Gastrocnemius medialis (tissue), 4 donors: Measurements from ENCODE around the gene IL34. TPM values are rescaled to one million over a fixed set of nuclear protein-coding genes. Genes with fewer than 3 reads are reported as not detected.

ENCODE experiments used
- ATAC-seq, 2 donors: fragments of 150-250 bp; one replicate each; pipeline ENCODE4 v1.9.1; 2016
- DNase-seq, 2 donors: peaks; one replicate each; pipeline ENCODE4 v3.0.0-alpha.2; 2019
- H3K27ac ChIP-seq, 4 donors: fragments of 200-600 bp; sonication (generic); 1 replicate in 1 of 4; 2 replicates in 3 of 4; pipeline ENCODE4 v1.5.1; 2016 to 2018; ENCODE audit warnings: mild to moderate bottlenecking in 2 of 4, moderate library complexity in 1 of 4
- H3K27me3 ChIP-seq, 3 donors: fragments of 200-600 bp; sonication (generic) in 2 of 3; 1 replicate in 1 of 3; 2 replicates in 2 of 3; pipeline versions ENCODE4 v1.5.1 to v1.6.0; 2016 to 2019; ENCODE audit warnings: mild to moderate bottlenecking in 1 of 3, moderate library complexity in 1 of 3
- H3K36me3 ChIP-seq, 2 donors: fragments of 200-600 bp; sonication (generic) in 1 of 2; one replicate each; pipeline ENCODE4 v1.5.1; 2017 to 2018
- H3K4me1 ChIP-seq, 2 donors: fragments of 200-600 bp; sonication (generic) in 1 of 2; one replicate each; pipeline ENCODE4 v1.5.1; 2016 to 2017; ENCODE audit warnings: mild to moderate bottlenecking in 2 of 2
- H3K4me3 ChIP-seq, 4 donors: fragments of 200-600 bp; sonication (generic) in 3 of 4; 1 replicate in 1 of 4; 2 replicates in 3 of 4; pipeline ENCODE4 v1.5.1; 2016 to 2019; ENCODE audit warnings: mild to moderate bottlenecking in 2 of 4
- H3K9me3 ChIP-seq, 3 donors: fragments of 200-600 bp; sonication (generic) in 2 of 3; 1 replicate in 1 of 3; 2 replicates in 2 of 3; pipeline ENCODE4 v1.5.1; 2016 to 2019
- POLR2A ChIP-seq, 2 donors: fragments of 450-650 bp; IDR thresholded peaks; one replicate each; pipeline ENCODE4 v1.6.1; 2017; ENCODE audit warnings: antibody characterized with exemption in 2 of 2, mild to moderate bottlenecking in 2 of 2, moderate library complexity in 2 of 2
- in situ Hi-C, 4 donors: fragments of 200-750 bp; cut with MboI; loops; one replicate each; pipeline versions ENCODE4 v1.15.0 to v1.8.0; 2017; ENCODE audit warnings: low sequenced_read_pairs in 4 of 4
- intact Hi-C: fragments of 100-400 bp; cut with DNase I; formaldehyde crosslinking; loops from one replicate; pipeline ENCODE4 v1.15.1; 2023; ENCODE audit warnings: low total_unique reads
- total RNA-seq, 4 donors: library from RNA; depleted of rRNA; stranded (reverse); fragments of >200 nt; gene quantifications; one replicate each; pipeline versions ENCODE4 v1.1.0 to v1.2.3, GENCODE V29; 2016
- TF ChIP-seq, protein P1 (sequence below), 5 experiments: fragments of 450-650 bp in 3 of 5; fragments of 200-600 bp in 2 of 5; sonication (generic) in 2 of 5; IDR thresholded peaks in 4 of 5; conservative IDR thresholded peaks in 1 of 5; 1 replicate in 4 of 5; 2 replicates in 1 of 5; pipeline ENCODE4 v1.5.1; 2016 to 2019; ENCODE audit warnings: antibody characterized with exemption in 5 of 5, mild to moderate bottlenecking in 3 of 5, moderate library complexity in 3 of 5

The IL34 gene
- total RNA-seq, 4 donors from 2014 or later: 0.71 to 93.0 (median 22.1) TPM

DNA sequence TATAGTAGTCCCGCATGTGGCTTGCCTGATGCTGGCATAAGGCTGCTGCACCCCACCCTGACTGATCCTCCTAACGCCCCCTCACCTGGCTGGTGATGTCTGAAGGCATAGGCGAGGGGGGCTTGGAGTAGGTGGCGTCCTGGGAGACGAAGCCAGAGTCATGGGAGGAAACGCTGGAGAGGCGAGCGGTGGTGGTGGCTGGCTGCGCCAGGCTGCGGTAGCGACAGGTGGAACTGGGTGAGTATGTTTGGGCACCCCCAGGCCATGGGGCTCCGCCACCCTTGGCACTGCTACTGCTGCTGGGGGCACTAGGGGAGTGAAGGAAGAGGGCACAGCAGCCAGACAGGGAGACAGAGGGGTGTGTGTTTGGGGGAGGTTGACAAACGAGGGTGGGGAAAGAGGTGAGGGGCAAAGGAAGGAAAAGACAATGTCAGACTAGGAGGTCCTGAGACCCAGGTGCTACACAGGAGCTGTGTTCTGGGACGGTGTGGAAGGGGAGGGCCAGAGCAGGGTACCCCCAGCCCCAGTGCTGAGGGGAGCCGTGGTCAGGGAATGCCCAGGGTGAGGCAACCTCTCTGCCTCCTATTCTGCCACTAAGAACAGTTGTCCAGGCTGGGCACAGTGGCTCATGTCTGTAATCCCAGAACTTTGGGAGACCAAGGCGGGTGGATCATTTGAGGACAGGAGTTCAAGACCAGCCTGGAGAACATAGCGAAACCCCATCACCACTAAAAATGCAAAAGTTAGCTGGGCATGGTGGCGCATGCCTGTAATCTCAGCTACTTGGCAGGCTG, 28.1 kb downstream of the IL34 start:
- Histone ChIP-seq H3K27me3 (no peaks in the 10 kb centered on the region), H3K36me3 (peaks cover 0 to 90% of the 10 kb centered on the region in 2 donors), H3K4me1 (peaks cover 4 to 5% of the 10 kb centered on the region in 2 donors), H3K9me3 (no peaks in the 10 kb centered on the region), H3K27ac (no peak overlapping the region), H3K4me3 (no peak overlapping the region)
- ATAC-seq (no peak), DNase-seq (no peak)
- in situ Hi-C loops: loop anchor here in 3 of 4 donors (5.0 to 25.0 kb wide), 3 partner anchors 98 to 312 kb away; no protein-coding TSS in a partner anchor
- TF ChIP-seq, protein P1, sequence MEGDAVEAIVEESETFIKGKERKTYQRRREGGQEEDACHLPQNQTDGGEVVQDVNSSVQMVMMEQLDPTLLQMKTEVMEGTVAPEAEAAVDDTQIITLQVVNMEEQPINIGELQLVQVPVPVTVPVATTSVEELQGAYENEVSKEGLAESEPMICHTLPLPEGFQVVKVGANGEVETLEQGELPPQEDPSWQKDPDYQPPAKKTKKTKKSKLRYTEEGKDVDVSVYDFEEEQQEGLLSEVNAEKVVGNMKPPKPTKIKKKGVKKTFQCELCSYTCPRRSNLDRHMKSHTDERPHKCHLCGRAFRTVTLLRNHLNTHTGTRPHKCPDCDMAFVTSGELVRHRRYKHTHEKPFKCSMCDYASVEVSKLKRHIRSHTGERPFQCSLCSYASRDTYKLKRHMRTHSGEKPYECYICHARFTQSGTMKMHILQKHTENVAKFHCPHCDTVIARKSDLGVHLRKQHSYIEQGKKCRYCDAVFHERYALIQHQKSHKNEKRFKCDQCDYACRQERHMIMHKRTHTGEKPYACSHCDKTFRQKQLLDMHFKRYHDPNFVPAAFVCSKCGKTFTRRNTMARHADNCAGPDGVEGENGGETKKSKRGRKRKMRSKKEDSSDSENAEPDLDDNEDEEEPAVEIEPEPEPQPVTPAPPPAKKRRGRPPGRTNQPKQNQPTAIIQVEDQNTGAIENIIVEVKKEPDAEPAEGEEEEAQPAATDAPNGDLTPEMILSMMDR (IDR thresholded peaks at IDR 0.05 in 4 of 5, conservative IDR thresholded peaks at IDR 0.05 in 1 of 5): no peak
- no peak for TF ChIP-seq POLR2A (IDR thresholded peaks at IDR 0.05)
- intact Hi-C loops: no loop called here

DNA sequence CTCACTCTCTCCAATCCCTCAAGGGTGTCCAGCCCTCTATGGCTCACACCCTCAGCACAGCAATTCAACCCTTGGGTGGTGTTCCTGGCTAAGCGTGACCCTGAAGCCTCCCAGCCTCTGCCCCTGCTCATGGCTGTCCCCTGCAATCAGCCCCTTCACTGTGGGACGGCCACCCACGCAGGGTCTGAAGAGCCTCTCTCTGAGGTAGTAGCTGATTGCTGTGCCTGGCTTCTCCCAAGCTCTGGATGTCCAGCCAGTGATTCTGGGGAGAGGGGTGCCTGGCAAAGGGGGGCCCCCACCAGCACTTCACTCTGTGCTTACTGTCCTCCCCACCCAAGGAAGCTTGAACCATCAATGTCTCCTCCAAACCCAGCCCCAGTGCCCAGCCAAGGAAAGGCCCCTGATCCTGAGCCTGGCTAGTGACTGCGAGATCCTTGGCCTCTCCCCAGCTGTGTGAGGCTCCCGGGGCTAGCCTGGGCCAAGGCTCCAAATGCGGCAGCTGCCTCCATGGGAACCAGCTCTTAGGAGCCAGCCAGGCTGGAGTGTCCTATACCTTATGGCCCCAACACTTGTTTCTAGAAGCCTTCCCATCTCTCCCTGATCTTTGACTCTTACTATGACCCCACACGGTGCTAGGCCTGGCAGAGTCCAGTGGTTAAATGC, 29.6 kb downstream of the IL34 start:
- Histone ChIP-seq H3K4me1 (peaks cover 8% of the 10 kb centered on the region in 2 donors), H3K9me3 (no peaks in the 10 kb centered on the region), H3K36me3 (peaks cover 0 to 78% of the 10 kb centered on the region in 2 donors), H3K27me3 (no peaks in the 10 kb centered on the region), H3K27ac (peak overlapping the region; percentile 0 to 59 (median 46)), H3K4me3 (no peak overlapping the region)
- ATAC-seq: peak in 1 of 2 donors; percentile 55
- no peak for DNase-seq
- intact Hi-C loops (no loop called here), in situ Hi-C loops (loop anchor here in 1 of 4 donors (10.0 kb wide), 1 partner anchor 99 kb away; no protein-coding TSS in a partner anchor)
- TF ChIP-seq POLR2A (IDR thresholded peaks at IDR 0.05): no peak
- TF ChIP-seq, protein P1 (IDR thresholded peaks at IDR 0.05 in 4 of 5, conservative IDR thresholded peaks at IDR 0.05 in 1 of 5): no peak

DNA sequence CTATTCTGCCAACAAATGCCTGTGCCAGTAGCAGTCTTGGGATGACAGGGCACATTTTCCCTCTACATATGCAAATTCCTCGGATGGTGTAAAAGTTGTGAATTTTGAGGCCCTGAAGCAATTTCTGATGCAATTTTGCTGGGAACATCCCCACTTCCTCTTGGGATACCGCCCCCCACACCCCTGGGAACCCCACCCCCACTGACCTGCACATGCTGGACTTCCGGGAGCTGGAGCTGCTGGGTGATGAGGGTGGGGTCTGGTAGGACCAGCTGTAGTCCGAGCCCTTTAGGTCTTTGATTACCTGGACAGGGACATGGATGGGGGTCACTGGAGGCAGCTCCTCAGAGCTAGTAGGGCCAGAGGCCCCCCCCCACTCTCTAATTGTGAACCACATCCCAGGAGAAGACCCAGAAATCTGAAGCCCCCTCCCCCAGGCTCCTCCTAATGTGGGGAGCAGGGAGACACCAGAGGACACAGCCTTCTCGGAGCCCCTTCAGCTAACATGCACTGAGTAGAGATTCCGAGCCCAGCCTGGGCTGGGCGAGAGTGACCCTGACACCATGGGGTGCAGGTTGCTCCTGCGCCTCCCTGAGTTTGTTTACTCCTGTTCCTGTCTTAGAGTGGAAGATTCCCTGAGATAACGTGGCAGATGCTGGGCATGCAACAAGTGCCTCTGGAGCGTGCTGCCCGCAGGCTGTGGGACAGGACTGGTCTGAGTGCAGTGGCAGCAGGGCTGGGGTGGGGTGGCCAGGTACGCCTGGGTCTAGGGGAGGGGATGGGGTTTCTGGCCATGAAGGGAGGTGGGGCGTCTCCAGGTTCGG, 30.5 kb downstream of the IL34 start:
- no peak for TF ChIP-seq POLR2A (IDR thresholded peaks at IDR 0.05)
- TF ChIP-seq, protein P1 (IDR thresholded peaks at IDR 0.05 in 4 of 5, conservative IDR thresholded peaks at IDR 0.05 in 1 of 5): no peak
- DNase-seq (no peak), ATAC-seq (no peak)
- H3K27me3 ChIP-seq: no peaks in the 10 kb centered on the region
- peaks cover 0 to 69% of the 10 kb centered on the region in 2 donors for H3K36me3 ChIP-seq
- H3K4me1 ChIP-seq: peaks cover 13 to 17% of the 10 kb centered on the region in 2 donors
- H3K9me3 ChIP-seq: no peaks in the 10 kb centered on the region
- H3K4me3 ChIP-seq: no peak overlapping the region
- peak overlapping the region in 3 of 4 donors; percentile 3 to 59 (median 40) for H3K27ac ChIP-seq
- in situ Hi-C loops: loop anchor here in 1 of 4 donors (10.0 kb wide), 1 partner anchor 98 kb away; no protein-coding TSS in a partner anchor
- intact Hi-C loops: no loop called here

DNA sequence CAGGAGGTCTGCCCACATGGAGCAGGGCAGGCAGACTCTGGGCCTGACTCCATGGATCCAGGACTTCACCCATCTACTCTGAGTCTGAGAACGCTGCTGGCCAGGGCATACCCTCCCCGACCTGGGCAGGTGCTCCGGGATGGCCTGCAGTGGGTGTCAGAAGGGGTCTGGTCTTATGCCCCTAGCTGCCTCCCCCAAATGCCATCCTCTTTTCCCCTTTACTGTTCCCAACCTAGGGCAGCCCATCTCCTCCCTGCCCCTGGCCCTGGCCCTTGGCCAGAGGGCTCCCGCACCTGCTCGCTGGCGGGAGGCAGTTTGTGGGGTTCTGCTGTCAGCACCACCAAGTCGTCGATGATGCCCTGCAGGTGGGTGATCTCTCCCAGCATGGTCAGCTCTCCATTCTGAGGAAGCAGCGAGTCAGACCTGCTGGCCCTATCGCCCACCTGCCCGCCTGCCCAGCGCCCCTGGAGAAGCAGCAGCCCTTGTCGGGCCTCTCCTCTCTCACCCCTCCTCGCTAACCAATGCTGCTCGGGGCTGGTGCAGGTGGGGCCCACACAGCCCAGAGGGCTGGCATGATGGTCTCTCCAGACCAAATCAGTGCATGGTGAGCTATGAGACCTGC, 31.3 kb downstream of the IL34 start:
- DNase-seq (no peak), ATAC-seq (no peak)
- in situ Hi-C loops (loop anchor here in 1 of 4 donors (10.0 kb wide), 1 partner anchor 97 kb away; no protein-coding TSS in a partner anchor), intact Hi-C loops (no loop called here)
- Histone ChIP-seq H3K4me1 (peaks cover 13 to 24% of the 10 kb centered on the region in 2 donors), H3K27ac (peak overlapping the region in 3 of 4 donors; percentile 3 to 59 (median 40)), H3K27me3 (no peaks in the 10 kb centered on the region), H3K4me3 (no peak overlapping the region), H3K9me3 (no peaks in the 10 kb centered on the region), H3K36me3 (peaks cover 0 to 68% of the 10 kb centered on the region in 2 donors)
- no peak for TF ChIP-seq POLR2A (IDR thresholded peaks at IDR 0.05)
- TF ChIP-seq, protein P1 (IDR thresholded peaks at IDR 0.05 in 4 of 5, conservative IDR thresholded peaks at IDR 0.05 in 1 of 5): no peak
